Measurements from ENCODE around the gene PRSS8. TPM values are rescaled to one million over a fixed set of nuclear protein-coding genes. Genes with fewer than 3 reads are reported as not detected.

PRSS8 gene
- total RNA-seq, 1 experiment from 2014 or later: 42.6 TPM

DNA sequence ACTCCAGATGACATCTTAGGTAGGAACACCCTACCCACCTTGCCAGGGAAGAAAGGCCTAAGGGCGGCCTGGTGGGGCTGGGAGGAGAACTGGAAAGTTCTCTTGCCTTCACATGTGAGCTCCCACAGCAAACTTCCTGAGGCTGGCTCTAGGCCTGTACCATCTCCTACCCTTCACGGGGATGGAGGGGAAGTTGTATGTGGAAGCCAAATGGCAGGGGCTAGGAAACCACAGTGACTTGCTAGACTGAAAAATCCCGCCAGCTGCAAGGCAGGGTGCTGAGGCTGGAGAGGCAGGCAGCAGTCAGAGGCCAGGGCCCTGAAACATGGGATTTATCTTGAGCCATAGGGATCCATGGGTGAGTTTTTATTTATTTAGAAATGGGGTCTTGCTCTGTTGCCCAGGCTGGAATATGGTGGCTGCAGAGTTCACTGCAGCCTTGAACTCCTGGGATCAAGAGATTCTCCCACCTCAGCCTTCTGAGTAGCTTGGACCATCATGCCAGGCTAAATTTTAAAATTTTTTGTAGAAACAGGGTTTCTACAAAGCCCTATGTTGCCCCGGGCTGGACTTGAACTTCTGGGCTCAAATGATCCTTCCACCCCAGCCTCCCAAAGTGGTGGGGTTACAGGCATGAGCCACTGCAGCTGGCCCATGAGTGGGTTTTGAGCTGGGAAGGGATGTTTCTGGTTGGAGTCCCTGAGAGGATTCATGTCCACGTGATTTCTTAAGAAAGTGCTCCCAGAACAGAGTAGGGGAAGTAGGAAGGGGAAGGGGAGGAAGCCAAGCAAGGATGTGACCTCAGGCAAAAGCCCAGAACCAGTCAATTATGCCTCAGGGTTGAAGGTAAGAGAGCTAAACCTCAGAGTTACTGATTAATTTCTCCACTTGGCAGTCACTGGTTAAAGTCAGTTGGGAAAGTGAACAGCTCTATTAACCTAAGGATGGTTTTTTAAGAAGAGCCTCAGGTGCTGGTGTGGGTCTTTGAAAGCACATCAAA is 22.1 kb downstream of the PRSS8 start:
- no peak overlapping the region for H2AFZ ChIP-seq (ENCODE audit: low read depth, low read length, poor library complexity, severe bottlenecking)
- no peak for ATAC-seq
- H3K9me3 ChIP-seq (ENCODE audit: control insufficient read depth in 1 of 2, insufficient read depth in 1 of 2, low read depth in 1 of 2, low read length in 2 of 2): no peaks in the 10 kb centered on the region
- peaks cover 36% of the 10 kb centered on the region for H3K79me2 ChIP-seq (ENCODE audit: insufficient read depth, low read length)
- H3K4me1 ChIP-seq (ENCODE audit: control insufficient read depth in 1 of 2, insufficient read depth in 2 of 2, low read length in 2 of 2): peaks cover 4 to 36% of the 10 kb centered on the region in 2 experiments; a peak in 3 of 4 replicates
- intact Hi-C loops (cut with micrococcal nuclease): no loop called here
- POLR2A ChIA-PET: interaction anchor here (0.9 to 1.3 kb wide), 2 partner anchors 22 to 41 kb away, joined by 3 to 4 read pairs; partner anchors contain the start of gene PRSS8
- TF ChIP-seq POLR2AphosphoS5 (IDR thresholded peaks at IDR 0.05; ENCODE audit: low read depth, low read length) (peak; percentile 32), CEBPB (IDR thresholded peaks at IDR 0.05; ENCODE audit: low read depth) (no peak), SRF (IDR thresholded peaks at IDR 0.05; ENCODE audit: low read depth) (no peak), POLR2A (IDR thresholded peaks at IDR 0.05; ENCODE audit: borderline replicate concordance, extremely low read depth, insufficient read depth, insufficient read length) (no peak), CBX3 (IDR thresholded peaks at IDR 0.05; ENCODE audit: low read depth) (no peak)
- TF ChIP-seq, protein P1, sequence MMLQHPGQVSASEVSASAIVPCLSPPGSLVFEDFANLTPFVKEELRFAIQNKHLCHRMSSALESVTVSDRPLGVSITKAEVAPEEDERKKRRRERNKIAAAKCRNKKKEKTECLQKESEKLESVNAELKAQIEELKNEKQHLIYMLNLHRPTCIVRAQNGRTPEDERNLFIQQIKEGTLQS (IDR thresholded peaks at IDR 0.05): no peak
- TF ChIP-seq, protein P2, sequence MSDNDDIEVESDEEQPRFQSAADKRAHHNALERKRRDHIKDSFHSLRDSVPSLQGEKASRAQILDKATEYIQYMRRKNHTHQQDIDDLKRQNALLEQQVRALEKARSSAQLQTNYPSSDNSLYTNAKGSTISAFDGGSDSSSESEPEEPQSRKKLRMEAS (IDR thresholded peaks at IDR 0.05): no peak
- TF ChIP-seq, protein P3, sequence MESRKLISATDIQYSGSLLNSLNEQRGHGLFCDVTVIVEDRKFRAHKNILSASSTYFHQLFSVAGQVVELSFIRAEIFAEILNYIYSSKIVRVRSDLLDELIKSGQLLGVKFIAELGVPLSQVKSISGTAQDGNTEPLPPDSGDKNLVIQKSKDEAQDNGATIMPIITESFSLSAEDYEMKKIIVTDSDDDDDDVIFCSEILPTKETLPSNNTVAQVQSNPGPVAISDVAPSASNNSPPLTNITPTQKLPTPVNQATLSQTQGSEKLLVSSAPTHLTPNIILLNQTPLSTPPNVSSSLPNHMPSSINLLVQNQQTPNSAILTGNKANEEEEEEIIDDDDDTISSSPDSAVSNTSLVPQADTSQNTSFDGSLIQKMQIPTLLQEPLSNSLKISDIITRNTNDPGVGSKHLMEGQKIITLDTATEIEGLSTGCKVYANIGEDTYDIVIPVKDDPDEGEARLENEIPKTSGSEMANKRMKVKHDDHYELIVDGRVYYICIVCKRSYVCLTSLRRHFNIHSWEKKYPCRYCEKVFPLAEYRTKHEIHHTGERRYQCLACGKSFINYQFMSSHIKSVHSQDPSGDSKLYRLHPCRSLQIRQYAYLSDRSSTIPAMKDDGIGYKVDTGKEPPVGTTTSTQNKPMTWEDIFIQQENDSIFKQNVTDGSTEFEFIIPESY (IDR thresholded peaks at IDR 0.05; ENCODE audit: extremely low read depth, insufficient replicate concordance, low read length): no peak
- DNase-seq (ENCODE audit: low read depth, low spot score): no peak
- no peak overlapping the region for H3K4me2 ChIP-seq (ENCODE audit: low read length)
- peaks cover 4% of the 10 kb centered on the region; the same call in 1 of the 2 replicates for H4K20me1 ChIP-seq (ENCODE audit: insufficient read depth)
- H3K36me3 ChIP-seq (ENCODE audit: control insufficient read depth in 1 of 2, insufficient read depth in 2 of 2, low read length in 2 of 2): peaks cover 14 to 39% of the 10 kb centered on the region in 2 experiments
- no peak overlapping the region for H3K9ac ChIP-seq (ENCODE audit: low read length)
- RAD21 ChIA-PET (ENCODE audit: low non-redundant PET in 1 of 2, low total read pairs in 2 of 2, uncharacterized antibody in 2 of 2, unreplicated experiment in 2 of 2): interaction anchor here in 1 of 2 experiments (0.6 kb wide), 1 partner anchor 29 kb away, joined by 3 read pairs; no protein-coding TSS in a partner anchor
- BruUV-seq (replicated peaks): no TSS peak
- no peak overlapping the region for H3K27ac ChIP-seq (ENCODE audit: low read depth, low read length)
- no peaks in the 10 kb centered on the region for H3K9me2 ChIP-seq (ENCODE audit: insufficient read depth)
- CTCF ChIA-PET: interaction anchor here (0.8 kb wide), 1 partner anchor 29 kb away, joined by 5 read pairs; no protein-coding TSS in a partner anchor
- H3K4me3 ChIP-seq (replicated peaks in 1 of 2; ENCODE audit: low read depth in 1 of 2, low read length in 2 of 2): no peak overlapping the region
- H3K27me3 ChIP-seq (ENCODE audit: insufficient read depth, low read length): no peaks in the 10 kb centered on the region

Measured in HCT116 (cell line).